GM12875 (cell line): Measurements from ENCODE around the gene SNPH.

Experiments
- H3K4me3 ChIP-seq: one replicate; pipeline ENCODE4 v1.5.1; 2011; ENCODE audit warnings: low read depth, low read length, control low read depth
- CTCF ChIP-seq: IDR thresholded peaks from 2 replicates; pipeline ENCODE4 v1.5.1; 2011; ENCODE audit warnings: low read depth, mild to moderate bottlenecking, control low read depth, inconsistent platforms, low read length, moderate library complexity, borderline replicate concordance; ENCODE audit not compliant: insufficient read depth

Gene SNPH

GRCh38 chr20:1293641-1294379 is 27.7 kb downstream of the SNPH start:
- H3K4me3 ChIP-seq = no peak overlapping the region
- TF ChIP-seq CTCF = no peak

GRCh38 chr20:1294497-1294896 is 28.4 kb downstream of the SNPH start:
- H3K4me3 ChIP-seq = no peak overlapping the region
- TF ChIP-seq CTCF = no peak

GRCh38 chr20:1295276-1295930 is 29.3 kb downstream of the SNPH start:
- H3K4me3 ChIP-seq = no peak overlapping the region
- TF ChIP-seq CTCF = no peak

GRCh38 chr20:1296117-1296610 is 30.1 kb downstream of the SNPH start:
- TF ChIP-seq CTCF = no peak

GRCh38 chr20:1296922-1297321 is 30.8 kb downstream of the SNPH start:
- TF ChIP-seq CTCF = no peak
- H3K4me3 ChIP-seq = no peak overlapping the region

More at GRCh38 chr20:1296117-1296610, 30.1 kb downstream of the SNPH start:
- H3K4me3 ChIP-seq = no peak overlapping the region

- no peak overlapping the region for H3K4me3 ChIP-seq
- no peak for TF ChIP-seq CTCF
These were observed 31.4 kb downstream of the SNPH start for GRCh38 chr20:1297486-1297885.

GRCh38 chr20:1298166-1298565 is 32.1 kb downstream of the SNPH start:
- TF ChIP-seq CTCF = no peak
- no peak overlapping the region for H3K4me3 ChIP-seq
